ENCODE measurements around the gene PRKCE. TPM values are rescaled to one million over a fixed set of nuclear protein-coding genes. Genes with fewer than 3 reads are reported as not detected.
A peak's percentile ranks its signal among the peaks of the same experiment; 100 is the strongest.

PRKCE gene
- total RNA-seq (10 to 100 TPM; 18.5 to 37.9 (median 20.4) TPM), polyA plus RNA-seq (1 to 10 TPM; 1.4 to 2.3 TPM), total RNA-seq (19.1 reads per million, percentile 49 among the genes with 10 or more reads in this experiment)

DNA sequence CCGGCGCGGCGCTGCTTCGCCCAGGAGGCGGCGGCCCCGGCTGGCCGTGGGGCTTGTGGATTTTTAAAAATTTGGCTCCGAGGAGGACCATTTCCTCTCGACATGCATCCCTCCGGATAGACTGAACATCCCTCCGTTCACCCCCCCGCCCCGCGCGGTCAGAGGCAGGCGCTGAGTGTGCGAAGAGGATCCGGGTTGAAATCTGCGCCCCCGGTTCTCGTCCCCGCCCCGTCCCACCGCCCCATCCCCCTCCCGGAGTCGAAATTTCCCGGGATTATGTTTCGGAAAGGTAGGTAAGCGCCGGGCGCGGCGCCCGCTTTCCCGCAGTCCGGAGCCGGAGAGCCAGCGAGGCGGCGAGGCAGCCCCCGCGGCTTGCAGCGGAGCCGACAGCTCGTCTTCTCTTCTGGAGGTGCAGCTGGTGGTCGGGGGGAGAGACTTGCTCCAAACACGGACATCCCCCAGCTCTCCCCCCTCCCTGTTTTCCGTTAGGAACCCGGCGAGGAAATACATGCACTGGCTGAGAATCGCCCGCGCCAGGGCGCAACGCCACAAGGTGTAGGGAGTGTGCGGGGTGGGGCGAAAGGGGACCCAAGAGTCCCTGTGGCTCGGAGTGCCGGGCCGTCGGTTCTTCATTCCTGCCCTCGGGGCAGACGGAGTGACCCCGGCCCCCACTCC is at the start of gene PRKCE:
Gene PRKCE, plus strand, starts transcription at position 261 of the 675 bp plus-strand sequence.
- H3K27ac Mint-ChIP-seq = peak within 1 kb of the TSS; percentile 90 to 99 (median 95)
- peak in 5 of 9 donors; percentile 17 to 54 (median 37) for DNase-seq
- Histone ChIP-seq H3K27me3 (ENCODE audit: control insufficient read depth in 2 of 2, insufficient read depth in 2 of 2, low read length in 2 of 2) (peaks cover 0 to 3% of the 10 kb centered on the region in 2 donors), H3K4me1 (ENCODE audit: control insufficient read depth in 2 of 2, insufficient read depth in 2 of 2, low read length in 2 of 2) (peaks cover 10 to 11% of the 10 kb centered on the region in 2 donors), H3K27ac (ENCODE audit: low read depth, low read length) (peak within 1 kb of the TSS; percentile 79), H3K4me3 (ENCODE audit: low read length) (peak within 1 kb of the TSS; percentile 95), H3K9me3 (ENCODE audit: control insufficient read depth in 2 of 3, low read length in 3 of 3) (no peaks in the 10 kb centered on the region), H3K36me3 (ENCODE audit: control insufficient read depth in 2 of 3, insufficient read depth in 3 of 3, low read length in 3 of 3) (peaks cover 0 to 12% (median 0%) of the 10 kb centered on the region in 3 experiments)
- intact Hi-C loops (cut with micrococcal nuclease) = loop anchor here (1.0 to 10.0 kb wide), 16 partner anchors 8 to 1751 kb away; partner anchors contain the start of genes CAMKMT (in 2 of the 2), PPM1B (in 2 of the 2), PREPL (in 2 of the 2) and SRBD1 (in 2 of the 2)
- H3K36me3 Mint-ChIP-seq = peaks cover 0 to 6% (median 0%) of the 10 kb centered on the region in 5 donors
- ChIA-PET POLR2A (interaction anchor here (0.6 to 1.9 kb wide), 3 partner anchors 8 to 127 kb away, joined by 3 to 7 read pairs (median 4); no protein-coding TSS in a partner anchor), CTCF (no interaction called here)
- peak; percentile 12 for ATAC-seq
- peak within 1 kb of the TSS; percentile 83 to 100 (median 95) for H3K4me3 Mint-ChIP-seq
- peaks cover 0 to 25% (median 0%) of the 10 kb centered on the region in 5 donors for H3K27me3 Mint-ChIP-seq
- peaks cover 20 to 41% (median 34%) of the 10 kb centered on the region in 7 donors for H3K4me1 Mint-ChIP-seq
- peaks cover 0 to 7% (median 0%) of the 10 kb centered on the region in 11 donors for H3K9me3 Mint-ChIP-seq

DNA sequence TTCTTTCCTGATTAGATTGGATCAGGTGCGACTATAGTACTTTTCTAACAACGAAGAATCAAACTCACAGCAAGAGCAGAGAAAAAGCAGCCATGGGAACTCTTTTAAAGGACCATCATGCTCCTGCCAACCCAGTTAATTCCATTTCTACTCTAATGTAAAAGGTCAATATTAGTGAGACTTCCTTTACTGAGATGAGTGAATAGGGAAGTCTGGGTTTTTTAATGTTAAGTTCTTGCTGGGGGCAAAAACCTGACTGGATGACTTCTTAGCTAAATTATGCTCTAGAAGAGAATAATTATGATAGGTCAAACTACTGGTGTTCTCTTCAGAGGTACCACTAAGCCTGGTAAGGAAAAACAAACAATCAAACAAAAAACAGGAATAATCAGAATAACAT is 48.9 kb upstream of the PRKCE start:
- H3K9me3 ChIP-seq (ENCODE audit: control insufficient read depth in 2 of 3, low read length in 3 of 3) = no peaks in the 10 kb centered on the region
- DNase-seq = no peak
- no peak for ATAC-seq
- H3K4me3 ChIP-seq (ENCODE audit: low read length) = no peak overlapping the region
- no peaks in the 10 kb centered on the region for H3K27me3 ChIP-seq (ENCODE audit: control insufficient read depth in 2 of 2, insufficient read depth in 2 of 2, low read length in 2 of 2)
- ChIA-PET CTCF (no interaction called here), POLR2A (no interaction called here)
- peaks cover 21 to 72% (median 30%) of the 10 kb centered on the region in 5 donors for H3K36me3 Mint-ChIP-seq
- H3K36me3 ChIP-seq (ENCODE audit: control insufficient read depth in 2 of 3, insufficient read depth in 3 of 3, low read length in 3 of 3) = peaks cover 0 to 51% (median 0%) of the 10 kb centered on the region in 3 experiments
- no peaks in the 10 kb centered on the region for H3K27me3 Mint-ChIP-seq
- no peak overlapping the region for H3K27ac ChIP-seq (ENCODE audit: low read depth, low read length)
- H3K27ac Mint-ChIP-seq = no peak overlapping the region
- no peaks in the 10 kb centered on the region for H3K9me3 Mint-ChIP-seq
- H3K4me1 ChIP-seq (ENCODE audit: control insufficient read depth in 2 of 2, insufficient read depth in 2 of 2, low read length in 2 of 2) = no peaks in the 10 kb centered on the region
- H3K4me1 Mint-ChIP-seq = peaks cover 4 to 23% (median 8%) of the 10 kb centered on the region in 7 donors
- no peak overlapping the region for H3K4me3 Mint-ChIP-seq
- intact Hi-C loops (cut with micrococcal nuclease) = no loop called here

GRCh38 chr2:45605116-45605515 is 46.4 kb upstream of the PRKCE start:
- Histone ChIP-seq H3K4me3 (ENCODE audit: low read length) (no peak overlapping the region), H3K4me1 (ENCODE audit: control insufficient read depth in 2 of 2, insufficient read depth in 2 of 2, low read length in 2 of 2) (peaks cover 0 to 4% of the 10 kb centered on the region in 2 donors), H3K27ac (ENCODE audit: low read depth, low read length) (no peak overlapping the region), H3K27me3 (ENCODE audit: control insufficient read depth in 2 of 2, insufficient read depth in 2 of 2, low read length in 2 of 2) (no peaks in the 10 kb centered on the region), H3K9me3 (ENCODE audit: control insufficient read depth in 2 of 3, low read length in 3 of 3) (no peaks in the 10 kb centered on the region), H3K36me3 (ENCODE audit: control insufficient read depth in 2 of 3, insufficient read depth in 3 of 3, low read length in 3 of 3) (peaks cover 0 to 26% (median 0%) of the 10 kb centered on the region in 3 experiments)
- no peaks in the 10 kb centered on the region for H3K27me3 Mint-ChIP-seq
- H3K4me1 Mint-ChIP-seq = peaks cover 12 to 36% (median 24%) of the 10 kb centered on the region in 7 donors
- POLR2A ChIA-PET = no interaction called here
- DNase-seq (no peak), ATAC-seq (no peak)
- CTCF ChIA-PET = no interaction called here
- H3K36me3 Mint-ChIP-seq = peaks cover 13 to 47% (median 24%) of the 10 kb centered on the region in 5 donors
- intact Hi-C loops (cut with micrococcal nuclease) = no loop called here
- no peaks in the 10 kb centered on the region for H3K9me3 Mint-ChIP-seq
- H3K27ac Mint-ChIP-seq = no peak overlapping the region
- H3K4me3 Mint-ChIP-seq = no peak overlapping the region

- Histone ChIP-seq H3K27me3 (ENCODE audit: control insufficient read depth in 2 of 2, insufficient read depth in 2 of 2, low read length in 2 of 2) (no peaks in the 10 kb centered on the region), H3K36me3 (ENCODE audit: control insufficient read depth in 2 of 3, insufficient read depth in 3 of 3, low read length in 3 of 3) (peaks cover 0 to 12% (median 0%) of the 10 kb centered on the region in 3 experiments), H3K4me3 (ENCODE audit: low read length) (no peak overlapping the region), H3K27ac (ENCODE audit: low read depth, low read length) (no peak overlapping the region), H3K9me3 (ENCODE audit: control insufficient read depth in 2 of 3, low read length in 3 of 3) (no peaks in the 10 kb centered on the region), H3K4me1 (ENCODE audit: control insufficient read depth in 2 of 2, insufficient read depth in 2 of 2, low read length in 2 of 2) (peaks cover 0 to 7% of the 10 kb centered on the region in 2 donors)
- Mint-ChIP-seq H3K36me3 (peaks cover 8 to 31% (median 14%) of the 10 kb centered on the region in 5 donors), H3K27me3 (no peaks in the 10 kb centered on the region), H3K27ac (no peak overlapping the region), H3K4me3 (no peak overlapping the region), H3K4me1 (peaks cover 13 to 47% (median 31%) of the 10 kb centered on the region in 7 donors), H3K9me3 (no peaks in the 10 kb centered on the region)
- no peak for ATAC-seq
- POLR2A ChIA-PET = interaction anchor here (0.7 kb wide), 1 partner anchor 27 kb away, joined by 4 read pairs; no protein-coding TSS in a partner anchor
- CTCF ChIA-PET = no interaction called here
- intact Hi-C loops (cut with micrococcal nuclease) = no loop called here
- no peak for DNase-seq
These were observed 44.7 kb upstream of the PRKCE start for GRCh38 chr2:45606796-45607195.

DNA sequence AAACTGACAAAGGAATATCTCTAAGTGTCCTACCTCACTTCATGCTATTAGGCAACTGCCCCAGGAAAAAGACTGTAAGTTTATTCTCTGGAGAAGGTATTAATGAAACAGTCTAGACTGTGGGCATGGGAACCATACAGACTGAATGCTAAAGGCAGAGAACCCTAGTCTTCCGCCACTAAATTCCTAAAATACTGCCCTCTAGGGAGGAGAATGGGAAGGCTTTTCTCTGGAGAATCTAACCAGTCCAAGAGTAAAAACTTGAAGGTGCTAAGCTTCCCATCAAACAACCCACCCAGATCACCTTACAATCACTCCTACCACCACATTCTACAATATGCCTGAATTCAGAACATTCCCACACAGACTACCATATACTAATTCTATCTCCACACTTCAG is 43.8 kb upstream of the PRKCE start:
- no peak overlapping the region for H3K27ac ChIP-seq (ENCODE audit: low read depth, low read length)
- ChIA-PET POLR2A (interaction anchor here (0.7 kb wide), 1 partner anchor 28 kb away, joined by 4 read pairs; no protein-coding TSS in a partner anchor), CTCF (no interaction called here)
- ATAC-seq (no peak), DNase-seq (no peak)
- peaks cover 0 to 6% (median 0%) of the 10 kb centered on the region in 3 experiments for H3K36me3 ChIP-seq (ENCODE audit: control insufficient read depth in 2 of 3, insufficient read depth in 3 of 3, low read length in 3 of 3)
- Mint-ChIP-seq H3K27ac (peak overlapping the region in 3 of 9 donors; percentile 3 to 48 (median 22)), H3K36me3 (peaks cover 5 to 24% (median 14%) of the 10 kb centered on the region in 5 donors), H3K9me3 (no peaks in the 10 kb centered on the region), H3K27me3 (no peaks in the 10 kb centered on the region), H3K4me1 (peaks cover 13 to 47% (median 31%) of the 10 kb centered on the region in 7 donors), H3K4me3 (no peak overlapping the region)
- no peaks in the 10 kb centered on the region for H3K9me3 ChIP-seq (ENCODE audit: control insufficient read depth in 2 of 3, low read length in 3 of 3)
- no peak overlapping the region for H3K4me3 ChIP-seq (ENCODE audit: low read length)
- H3K4me1 ChIP-seq (ENCODE audit: control insufficient read depth in 2 of 2, insufficient read depth in 2 of 2, low read length in 2 of 2) = peaks cover 0 to 7% of the 10 kb centered on the region in 2 donors
- no peaks in the 10 kb centered on the region for H3K27me3 ChIP-seq (ENCODE audit: control insufficient read depth in 2 of 2, insufficient read depth in 2 of 2, low read length in 2 of 2)
- intact Hi-C loops (cut with micrococcal nuclease) = no loop called here

- Histone ChIP-seq H3K4me3 (ENCODE audit: low read length) (peak overlapping the region; percentile 79), H3K4me1 (ENCODE audit: control insufficient read depth in 2 of 2, insufficient read depth in 2 of 2, low read length in 2 of 2) (peaks cover 0 to 7% of the 10 kb centered on the region in 2 donors), H3K27ac (ENCODE audit: low read depth, low read length) (peak overlapping the region; percentile 78), H3K27me3 (ENCODE audit: control insufficient read depth in 2 of 2, insufficient read depth in 2 of 2, low read length in 2 of 2) (no peaks in the 10 kb centered on the region), H3K9me3 (ENCODE audit: control insufficient read depth in 2 of 3, low read length in 3 of 3) (no peaks in the 10 kb centered on the region), H3K36me3 (ENCODE audit: control insufficient read depth in 2 of 3, insufficient read depth in 3 of 3, low read length in 3 of 3) (no peaks in the 10 kb centered on the region)
- no peaks in the 10 kb centered on the region for H3K27me3 Mint-ChIP-seq
- ATAC-seq (peak; percentile 75), DNase-seq (peak in 7 of 9 donors; percentile 5 to 52 (median 51))
- H3K27ac Mint-ChIP-seq = peak overlapping the region; percentile 90 to 98 (median 96)
- H3K4me1 Mint-ChIP-seq = peaks cover 13 to 47% (median 28%) of the 10 kb centered on the region in 7 donors
- H3K36me3 Mint-ChIP-seq = peaks cover 0 to under 1% (median 0%) of the 10 kb centered on the region in 5 donors
- intact Hi-C loops (cut with micrococcal nuclease) = loop anchor here (1.0 to 2.0 kb wide), 5 partner anchors 25 to 1442 kb away; partner anchors contain the start of genes PRKCE (in 2 of the 2) and PPM1B (in 1 of the 2)
- ChIA-PET CTCF (interaction anchor here (0.6 to 1.0 kb wide), 4 partner anchors 27 to 853 kb away, joined by 3 to 7 read pairs (median 5); no protein-coding TSS in a partner anchor), POLR2A (interaction anchor here (0.6 to 1.0 kb wide), 3 partner anchors 22 to 193 kb away, joined by 3 to 4 read pairs (median 3); no protein-coding TSS in a partner anchor)
- H3K9me3 Mint-ChIP-seq = no peaks in the 10 kb centered on the region
- H3K4me3 Mint-ChIP-seq = peak overlapping the region; percentile 92 to 99 (median 96)
These were observed 41.0 kb upstream of the PRKCE start for GRCh38 chr2:45610281-45611019.
